Measurements from ENCODE around the gene ODAD3.

Gene ODAD3

GRCh38 chr19:11426656-11427055, 8.3 kb downstream of the ODAD3 start:
- no peaks in the 10 kb centered on the region for H3K9me3 Mint-ChIP-seq
- DNase-seq = no peak
- ATAC-seq = no peak
- no peak overlapping the region for H3K4me3 Mint-ChIP-seq
- no peak overlapping the region for H3K27ac Mint-ChIP-seq
- peaks cover 36% of the 10 kb centered on the region for H3K27me3 Mint-ChIP-seq
- peaks cover 24% of the 10 kb centered on the region for H3K4me1 Mint-ChIP-seq

GRCh38 chr19:11425719-11426457, 9.0 kb downstream of the ODAD3 start:
- Mint-ChIP-seq H3K9me3 (no peaks in the 10 kb centered on the region), H3K27me3 (peaks cover 43% of the 10 kb centered on the region), H3K4me3 (no peak overlapping the region), H3K27ac (no peak overlapping the region), H3K4me1 (peaks cover 32% of the 10 kb centered on the region)
- ATAC-seq (no peak), DNase-seq (no peak)

GRCh38 chr19:11423791-11424181, 11.1 kb downstream of the ODAD3 start:
- no peak for ATAC-seq
- DNase-seq = no peak
- H3K27me3 Mint-ChIP-seq = peaks cover 64% of the 10 kb centered on the region
- peak overlapping the region in 1 of 2 donors; percentile 87 for H3K4me3 Mint-ChIP-seq
- no peak overlapping the region for H3K27ac Mint-ChIP-seq
- H3K9me3 Mint-ChIP-seq = no peaks in the 10 kb centered on the region
- H3K4me1 Mint-ChIP-seq = peaks cover 48% of the 10 kb centered on the region

- Mint-ChIP-seq H3K9me3 (no peaks in the 10 kb centered on the region), H3K27me3 (peaks cover 69% of the 10 kb centered on the region), H3K4me3 (peak overlapping the region; percentile 82 to 87), H3K27ac (peak overlapping the region in 1 of 2 donors; percentile 14), H3K4me1 (peaks cover 53% of the 10 kb centered on the region)
- DNase-seq (no peak), ATAC-seq (no peak)
Observed at GRCh38 chr19:11423164-11423790, 11.6 kb downstream of the ODAD3 start.

GRCh38 chr19:11422163-11423065, 12.5 kb downstream of the ODAD3 start:
- peaks cover 78% of the 10 kb centered on the region for H3K27me3 Mint-ChIP-seq
- H3K9me3 Mint-ChIP-seq = no peaks in the 10 kb centered on the region
- ATAC-seq (peak; percentile 90), DNase-seq (peak; percentile 66 to 81)
- H3K4me1 Mint-ChIP-seq = peaks cover 55% of the 10 kb centered on the region
- no peak overlapping the region for H3K27ac Mint-ChIP-seq
- peak overlapping the region; percentile 82 to 87 for H3K4me3 Mint-ChIP-seq

GRCh38 chr19:11421371-11422098, 13.4 kb downstream of the ODAD3 start:
- H3K4me1 Mint-ChIP-seq = peaks cover 55% of the 10 kb centered on the region
- H3K27me3 Mint-ChIP-seq = peaks cover 81% of the 10 kb centered on the region
- DNase-seq (peak; percentile 50 to 56), ATAC-seq (peak; percentile 58)
- peak overlapping the region; percentile 66 to 87 for H3K4me3 Mint-ChIP-seq
- H3K27ac Mint-ChIP-seq = no peak overlapping the region
- H3K9me3 Mint-ChIP-seq = no peaks in the 10 kb centered on the region

- Mint-ChIP-seq H3K4me1 (peaks cover 55% of the 10 kb centered on the region), H3K9me3 (no peaks in the 10 kb centered on the region), H3K27me3 (peaks cover 87% of the 10 kb centered on the region), H3K4me3 (peak overlapping the region; percentile 66 to 87), H3K27ac (no peak overlapping the region)
- no peak for DNase-seq
- no peak for ATAC-seq
Observed at GRCh38 chr19:11420429-11421370, 14.2 kb downstream of the ODAD3 start.

- H3K27me3 Mint-ChIP-seq = peaks cover 84% of the 10 kb centered on the region
- H3K27ac Mint-ChIP-seq = no peak within 1 kb of the TSS
- ATAC-seq = no peak
- H3K4me3 Mint-ChIP-seq = peak within 1 kb of the TSS in 1 of 2 donors; percentile 62
- H3K9me3 Mint-ChIP-seq = no peaks in the 10 kb centered on the region
- no peak for DNase-seq
- H3K4me1 Mint-ChIP-seq = peaks cover 52% of the 10 kb centered on the region
Observed at GRCh38 chr19:11418549-11419506, 16.1 kb downstream of the ODAD3 start, which contains the start of gene RGL3. TSS of gene RGL3 (minus strand) at chr19:11419314. CDS start at chr19:11419278, 36 bp downstream.

GRCh38 chr19:11418094-11418548, 16.8 kb downstream of the ODAD3 start:
- peaks cover 45% of the 10 kb centered on the region for H3K4me1 Mint-ChIP-seq
- no peak overlapping the region for H3K4me3 Mint-ChIP-seq
- DNase-seq = no peak
- H3K9me3 Mint-ChIP-seq = no peaks in the 10 kb centered on the region
- H3K27me3 Mint-ChIP-seq = peaks cover 76% of the 10 kb centered on the region
- no peak overlapping the region for H3K27ac Mint-ChIP-seq
- no peak for ATAC-seq

GRCh38 chr19:11416346-11417052, 18.4 kb downstream of the ODAD3 start:
- no peak for ATAC-seq
- DNase-seq = no peak
- peaks cover 29% of the 10 kb centered on the region for H3K4me1 Mint-ChIP-seq
- H3K27me3 Mint-ChIP-seq = peaks cover 60% of the 10 kb centered on the region
- H3K27ac Mint-ChIP-seq = no peak overlapping the region
- no peaks in the 10 kb centered on the region for H3K9me3 Mint-ChIP-seq
- no peak overlapping the region for H3K4me3 Mint-ChIP-seq

- no peaks in the 10 kb centered on the region for H3K9me3 Mint-ChIP-seq
- no peak for DNase-seq
- H3K27ac Mint-ChIP-seq = no peak overlapping the region
- peaks cover 41% of the 10 kb centered on the region for H3K27me3 Mint-ChIP-seq
- H3K4me1 Mint-ChIP-seq = peaks cover 14% of the 10 kb centered on the region
- no peak for ATAC-seq
- H3K4me3 Mint-ChIP-seq = no peak overlapping the region
Observed at GRCh38 chr19:11414544-11414943, 20.4 kb downstream of the ODAD3 start.

- Mint-ChIP-seq H3K27ac (no peak overlapping the region), H3K9me3 (no peaks in the 10 kb centered on the region), H3K4me3 (no peak overlapping the region), H3K27me3 (peaks cover 35% of the 10 kb centered on the region), H3K4me1 (peaks cover 6% of the 10 kb centered on the region)
- DNase-seq (no peak), ATAC-seq (no peak)
Observed at GRCh38 chr19:11410682-11411081, 24.2 kb downstream of the ODAD3 start.

GRCh38 chr19:11408591-11408990, 26.3 kb downstream of the ODAD3 start:
- no peak for DNase-seq
- Mint-ChIP-seq H3K27ac (no peak overlapping the region), H3K4me3 (no peak overlapping the region), H3K27me3 (peaks cover 32% of the 10 kb centered on the region), H3K9me3 (no peaks in the 10 kb centered on the region), H3K4me1 (peaks cover 6% of the 10 kb centered on the region)
- ATAC-seq = no peak

All from stimulated activated naive CD8-positive, alpha-beta T cell treated with anti-CD3 and anti-CD28 coated beads, Interleukin-15, amount 100 ng/mL, for 72 hours (primary cell).